Stimulated activated CD8-positive, alpha-beta memory T cell treated with anti-CD3 and anti-CD28 coated beads, Interleukin-2, amount 100 ng/mL, for 48 hours (primary cell): Measurements from ENCODE around the gene RGMA.
"Not testable (repeated sequence)": the region's sequence is repeated elsewhere in the genome, so short reads cannot be mapped to it uniquely, and the experiment has no call there.

Source experiments
- DNase-seq, 2 donors: peaks; one replicate each; pipeline ENCODE4 v3.0.0-alpha.2; 2020; ENCODE audit warnings: low read depth in 2 of 2

Gene RGMA

GRCh38 chr15:93066834-93067648, 22.0 kb downstream of the RGMA start:
- no peak for DNase-seq

GRCh38 chr15:93066224-93066681, 22.8 kb downstream of the RGMA start:
- no peak for DNase-seq

GRCh38 chr15:93065641-93066045, 23.4 kb downstream of the RGMA start:
- DNase-seq = no peak

GRCh38 chr15:93063796-93064690, 25.0 kb downstream of the RGMA start:
- DNase-seq = no peak

GRCh38 chr15:93063262-93063671, 25.7 kb downstream of the RGMA start:
- no peak for DNase-seq

GRCh38 chr15:93062628-93063261, 26.3 kb downstream of the RGMA start:
- not testable (repeated sequence) for DNase-seq

- no peak for DNase-seq
These were observed 28.4 kb downstream of the RGMA start for GRCh38 chr15:93060336-93061248.

- no peak for DNase-seq
These were observed 29.6 kb downstream of the RGMA start for GRCh38 chr15:93059442-93059841.

- DNase-seq = no peak
These were observed 30.0 kb downstream of the RGMA start for GRCh38 chr15:93058904-93059427.

GRCh38 chr15:93058128-93058527, 30.9 kb downstream of the RGMA start:
- no peak for DNase-seq

GRCh38 chr15:93057618-93058017, 31.4 kb downstream of the RGMA start:
- no peak for DNase-seq

- no peak for DNase-seq
These were observed 32.2 kb downstream of the RGMA start for GRCh38 chr15:93056836-93057235.

GRCh38 chr15:93055211-93055610, 33.8 kb downstream of the RGMA start:
- DNase-seq = no peak

GRCh38 chr15:93052090-93052879, 36.7 kb downstream of the RGMA start:
- no peak for DNase-seq

- no peak for DNase-seq
These were observed 37.5 kb downstream of the RGMA start for GRCh38 chr15:93051236-93052089.

GRCh38 chr15:93050648-93051047, 38.4 kb downstream of the RGMA start:
- no peak for DNase-seq

GRCh38 chr15:93049914-93050578, 39.0 kb downstream of the RGMA start:
- DNase-seq = no peak

- no peak for DNase-seq
These were observed 39.8 kb downstream of the RGMA start for GRCh38 chr15:93049233-93049632.

- DNase-seq = no peak
These were observed 40.3 kb downstream of the RGMA start for GRCh38 chr15:93048759-93049161.
